Lower lobe of right lung (tissue), 2 donors: ENCODE data around the gene JAG1. TPM values are rescaled to one million over a fixed set of nuclear protein-coding genes. Genes with fewer than 3 reads are reported as not detected.

ENCODE experiments used
- ATAC-seq, 2 donors: fragments of 200-7000 bp; cut with Tn5 transposase; one replicate each; pipeline ENCODE4 v1.9.1; 2020 to 2022; ENCODE audit warnings: mild to moderate bottlenecking in 2 of 2, moderate library complexity in 2 of 2
- DNase-seq: peaks from one replicate; pipeline ENCODE4 v3.0.0-alpha.2; 2020
- H3K27ac ChIP-seq: fragments of 200-600 bp; one replicate; pipeline ENCODE4 v1.8.0; 2022
- H3K27me3 ChIP-seq: fragments of 200-600 bp; one replicate; pipeline ENCODE4 v1.8.0; 2022; ENCODE audit warnings: low read depth
- H3K36me3 ChIP-seq: fragments of 200-600 bp; one replicate; pipeline ENCODE4 v1.8.0; 2022; ENCODE audit warnings: mild to moderate bottlenecking
- H3K4me1 ChIP-seq: fragments of 200-600 bp; one replicate; pipeline ENCODE4 v1.8.0; 2022
- H3K4me3 ChIP-seq: fragments of 200-600 bp; one replicate; pipeline ENCODE4 v1.8.0; 2022; ENCODE audit warnings: mild to moderate bottlenecking
- H3K9me3 ChIP-seq: fragments of 200-600 bp; one replicate; pipeline ENCODE4 v1.8.0; 2022
- intact Hi-C: fragments of 100-400 bp; cut with DNase I; formaldehyde crosslinking; loops from one replicate; pipeline ENCODE4 v1.11.0; 2022
- total RNA-seq: library from RNA; stranded (reverse); fragmentation: NEBNext Ultra II Directional; extraction: Animal tissue kit (Norgen Biotek cat#: 25700); gene quantifications from one replicate; pipeline ENCODE4 v1.2.1, GENCODE V29; 2021
- TF ChIP-seq, protein P1 (sequence below): fragments of 200-600 bp; IDR thresholded peaks from one replicate; pipeline ENCODE4 v1.8.0; 2022; ENCODE audit warnings: antibody characterized with exemption, mild to moderate bottlenecking
- donor health status: DM: no; HTN: yes; CAD: no; lungs with severe emphysema.

The JAG1 gene
- total RNA-seq, 1 donor from 2014 or later = 60.1 TPM

GRCh38 chr20:10649797-10650160, 24.0 kb downstream of the JAG1 start:
- Histone ChIP-seq H3K27ac (no peak overlapping the region), H3K4me1 (peaks cover 26% of the 10 kb centered on the region), H3K27me3 (no peaks in the 10 kb centered on the region), H3K36me3 (peaks cover 84% of the 10 kb centered on the region), H3K4me3 (no peak overlapping the region), H3K9me3 (no peaks in the 10 kb centered on the region)
- ATAC-seq (no peak), DNase-seq (no peak)
- intact Hi-C loops = no loop called here
- TF ChIP-seq, protein P1, sequence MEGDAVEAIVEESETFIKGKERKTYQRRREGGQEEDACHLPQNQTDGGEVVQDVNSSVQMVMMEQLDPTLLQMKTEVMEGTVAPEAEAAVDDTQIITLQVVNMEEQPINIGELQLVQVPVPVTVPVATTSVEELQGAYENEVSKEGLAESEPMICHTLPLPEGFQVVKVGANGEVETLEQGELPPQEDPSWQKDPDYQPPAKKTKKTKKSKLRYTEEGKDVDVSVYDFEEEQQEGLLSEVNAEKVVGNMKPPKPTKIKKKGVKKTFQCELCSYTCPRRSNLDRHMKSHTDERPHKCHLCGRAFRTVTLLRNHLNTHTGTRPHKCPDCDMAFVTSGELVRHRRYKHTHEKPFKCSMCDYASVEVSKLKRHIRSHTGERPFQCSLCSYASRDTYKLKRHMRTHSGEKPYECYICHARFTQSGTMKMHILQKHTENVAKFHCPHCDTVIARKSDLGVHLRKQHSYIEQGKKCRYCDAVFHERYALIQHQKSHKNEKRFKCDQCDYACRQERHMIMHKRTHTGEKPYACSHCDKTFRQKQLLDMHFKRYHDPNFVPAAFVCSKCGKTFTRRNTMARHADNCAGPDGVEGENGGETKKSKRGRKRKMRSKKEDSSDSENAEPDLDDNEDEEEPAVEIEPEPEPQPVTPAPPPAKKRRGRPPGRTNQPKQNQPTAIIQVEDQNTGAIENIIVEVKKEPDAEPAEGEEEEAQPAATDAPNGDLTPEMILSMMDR = no peak

DNA sequence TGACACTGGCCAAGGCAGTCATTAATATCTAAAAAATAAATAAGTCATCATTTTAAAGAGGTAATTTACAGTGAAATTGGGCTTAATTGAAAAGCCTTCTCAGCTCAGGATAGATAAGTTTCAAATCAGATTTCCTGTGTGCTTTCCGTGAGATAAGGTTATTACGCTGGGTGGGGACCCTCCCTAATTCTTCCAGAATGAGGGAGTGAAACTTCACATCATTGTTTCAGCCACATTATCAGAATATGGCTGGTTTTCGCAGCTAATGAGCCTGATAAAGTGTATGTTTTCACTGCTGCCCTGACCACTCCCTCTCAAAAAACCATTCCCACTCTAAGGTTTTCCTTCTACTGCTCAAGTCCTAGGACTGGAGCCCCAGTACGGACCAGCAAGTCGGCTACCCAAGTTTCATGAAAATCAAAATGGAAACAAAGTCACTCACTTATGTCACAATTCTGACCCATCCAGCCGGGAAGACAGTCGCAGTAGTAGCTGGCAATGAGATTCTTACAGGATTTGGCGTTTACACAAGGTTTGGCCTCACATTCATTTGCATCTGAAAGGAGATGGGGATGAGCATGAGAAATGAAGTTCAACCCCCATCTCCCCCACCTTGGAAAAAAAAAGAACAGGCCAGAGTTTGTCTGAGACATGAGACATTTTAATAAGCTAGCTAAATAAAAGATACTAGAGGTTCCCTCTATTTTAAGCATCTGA, 24.6 kb downstream of the JAG1 start:
- no peak for ATAC-seq
- intact Hi-C loops = no loop called here
- TF ChIP-seq, protein P1 = no peak
- Histone ChIP-seq H3K4me3 (no peak overlapping the region), H3K9me3 (no peaks in the 10 kb centered on the region), H3K27me3 (no peaks in the 10 kb centered on the region), H3K36me3 (peaks cover 87% of the 10 kb centered on the region), H3K27ac (no peak overlapping the region), H3K4me1 (peaks cover 21% of the 10 kb centered on the region)
- no peak for DNase-seq

- intact Hi-C loops = no loop called here
Observed at GRCh38 chr20:10648651-10649050, 25.1 kb downstream of the JAG1 start.

DNA sequence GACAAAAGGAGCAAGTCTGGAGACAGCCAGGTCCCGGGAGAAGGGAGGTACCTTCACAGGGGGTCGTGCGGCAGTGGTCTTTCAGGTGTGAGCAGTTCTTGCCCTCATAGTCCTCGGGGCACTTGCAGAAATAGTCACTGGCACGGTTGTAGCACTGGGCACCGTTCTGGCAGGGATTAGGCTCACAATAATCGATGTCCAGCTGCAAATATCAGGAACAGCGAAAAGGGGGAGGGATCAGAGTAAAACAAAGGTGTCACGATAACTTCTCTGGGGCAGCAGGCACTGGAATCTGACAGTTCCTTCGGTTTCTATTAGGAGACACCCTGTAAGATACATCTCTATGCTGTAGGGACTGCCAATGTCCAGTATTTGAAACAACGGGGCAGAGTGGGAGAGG, 25.9 kb downstream of the JAG1 start:
- peaks cover 100% of the 10 kb centered on the region for H3K36me3 ChIP-seq
- no peaks in the 10 kb centered on the region for H3K9me3 ChIP-seq
- peaks cover 7% of the 10 kb centered on the region for H3K4me1 ChIP-seq
- no peaks in the 10 kb centered on the region for H3K27me3 ChIP-seq
- no peak for DNase-seq
- TF ChIP-seq, protein P1 = no peak
- H3K27ac ChIP-seq = no peak overlapping the region
- intact Hi-C loops = no loop called here
- ATAC-seq = no peak
- no peak overlapping the region for H3K4me3 ChIP-seq

More at GRCh38 chr20:10648651-10649050, 25.1 kb downstream of the JAG1 start:
- TF ChIP-seq, protein P1 = no peak
- no peak overlapping the region for H3K27ac ChIP-seq
- no peaks in the 10 kb centered on the region for H3K9me3 ChIP-seq
- no peaks in the 10 kb centered on the region for H3K27me3 ChIP-seq
- H3K4me3 ChIP-seq = no peak overlapping the region
- no peak for DNase-seq
- no peak for ATAC-seq
- peaks cover 93% of the 10 kb centered on the region for H3K36me3 ChIP-seq
- peaks cover 15% of the 10 kb centered on the region for H3K4me1 ChIP-seq

- intact Hi-C loops = no loop called here
- H3K4me3 ChIP-seq = no peak overlapping the region
- H3K36me3 ChIP-seq = peaks cover 100% of the 10 kb centered on the region
- TF ChIP-seq, protein P1 = no peak
- H3K27ac ChIP-seq = no peak overlapping the region
- no peaks in the 10 kb centered on the region for H3K27me3 ChIP-seq
- no peaks in the 10 kb centered on the region for H3K9me3 ChIP-seq
- H3K4me1 ChIP-seq = peaks cover 3% of the 10 kb centered on the region
- DNase-seq (no peak), ATAC-seq (no peak)
Observed at GRCh38 chr20:10647471-10647870, 26.3 kb downstream of the JAG1 start.
